Measurements from ENCODE around the gene SRPX. TPM values are rescaled to one million over a fixed set of nuclear protein-coding genes. Genes with fewer than 3 reads are reported as not detected.

The SRPX gene, protein sequence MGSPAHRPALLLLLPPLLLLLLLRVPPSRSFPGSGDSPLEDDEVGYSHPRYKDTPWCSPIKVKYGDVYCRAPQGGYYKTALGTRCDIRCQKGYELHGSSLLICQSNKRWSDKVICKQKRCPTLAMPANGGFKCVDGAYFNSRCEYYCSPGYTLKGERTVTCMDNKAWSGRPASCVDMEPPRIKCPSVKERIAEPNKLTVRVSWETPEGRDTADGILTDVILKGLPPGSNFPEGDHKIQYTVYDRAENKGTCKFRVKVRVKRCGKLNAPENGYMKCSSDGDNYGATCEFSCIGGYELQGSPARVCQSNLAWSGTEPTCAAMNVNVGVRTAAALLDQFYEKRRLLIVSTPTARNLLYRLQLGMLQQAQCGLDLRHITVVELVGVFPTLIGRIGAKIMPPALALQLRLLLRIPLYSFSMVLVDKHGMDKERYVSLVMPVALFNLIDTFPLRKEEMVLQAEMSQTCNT
- 8.4 to 10.7 TPM (median 9.9 TPM) in 5 replicates for total RNA-seq (2022; extraction: Qiagen RNA extraction)

GRCh38 chrX:38220415-38221390, at the start of gene SRPX:
TSS of gene SRPX (minus strand) at chrX:38220871. CDS start at chrX:38220792, 79 bp downstream.

Other genes starting within 250 kb of the SRPX start
- gene SYTL5, start 214.3 kb downstream of the SRPX start, total RNA-seq (2022; extraction: Qiagen RNA extraction): 0.23 to 0.31 TPM (median 0.26 TPM) in 5 replicates
- gene RPGR, start 106.6 kb upstream of the SRPX start, total RNA-seq (2022; extraction: Qiagen RNA extraction): 13.8 to 17.9 TPM (median 14.7 TPM) in 5 replicates
- gene OTC, start 131.7 kb upstream of the SRPX start, total RNA-seq (2022; extraction: Qiagen RNA extraction): not detected in 5 replicates